Neural cell (in vitro differentiated cells): ENCODE data around the gene PCMT1. TPM values are rescaled to one million over a fixed set of nuclear protein-coding genes. Genes with fewer than 3 reads are reported as not detected.

Experiments used
- H2AFZ ChIP-seq: fragments of 200-600, 300-800 bp; sonication (generic), shearing (Covaris generic); 2 replicates; pipeline ENCODE4 v1.6.0; 2014; ENCODE audit warnings: low read depth, mild to moderate bottlenecking, antibody characterized with exemption, low read length, moderate library complexity
- H3F3A ChIP-seq: fragments of 200-600 bp; shearing (Covaris generic); 2 replicates; pipeline ENCODE4 v1.6.1; 2016; ENCODE audit warnings: mild to moderate bottlenecking, moderate library complexity, mixed read lengths, antibody characterized with exemption, low read length; ENCODE audit not compliant: insufficient read depth, poor library complexity, severe bottlenecking
- H3K27ac ChIP-seq: fragments of 200-600, 300-800 bp; sonication (generic), shearing (Covaris generic); 2 replicates; pipeline ENCODE4 v1.5.1; 2014; ENCODE audit warnings: mild to moderate bottlenecking, low read length, moderate library complexity
- H3K27me3 ChIP-seq: fragments of 300-800, 200-600 bp; sonication (generic), shearing (Covaris generic); 2 replicates; pipeline ENCODE4 v1.6.0; 2014; ENCODE audit warnings: mild to moderate bottlenecking, low read depth, low read length, moderate library complexity; ENCODE audit not compliant: insufficient read depth
- H3K36me3 ChIP-seq: fragments of 300-800, 200-600 bp; sonication (generic), shearing (Covaris generic); 2 replicates; pipeline ENCODE4 v1.5.1; 2014; ENCODE audit warnings: mild to moderate bottlenecking, antibody characterized with exemption, low read length, moderate library complexity; ENCODE audit not compliant: insufficient read depth
- H3K4me2 ChIP-seq: fragments of 300-800, 200-600 bp; sonication (generic), shearing (Covaris generic); 2 replicates; pipeline ENCODE4 v1.6.0; 2014; ENCODE audit warnings: mild to moderate bottlenecking, low read length
- H3K4me3 ChIP-seq: fragments of 300-800, 200-600 bp; sonication (generic), shearing (Covaris generic); 2 replicates; pipeline ENCODE4 v1.5.1; 2014; ENCODE audit warnings: mild to moderate bottlenecking, low read length, moderate library complexity
- H3K79me2 ChIP-seq: fragments of 200-600 bp; shearing (Covaris generic); replicated peaks from 2 replicates; pipeline ENCODE4 v1.6.0; 2014; ENCODE audit warnings: mild to moderate bottlenecking, low read length, moderate library complexity; ENCODE audit not compliant: insufficient read depth
- H3K9ac ChIP-seq: fragments of 300-800, 200-600 bp; sonication (generic), shearing (Covaris generic); 2 replicates; pipeline ENCODE4 v1.6.1; 2016; ENCODE audit warnings: mild to moderate bottlenecking, low read length, mixed read lengths
- H3K9me2 ChIP-seq: fragments of 200-600 bp; shearing (Covaris generic); 2 replicates; pipeline ENCODE4 v1.6.1; 2016; ENCODE audit warnings: mild to moderate bottlenecking, low read length, mixed read lengths; ENCODE audit not compliant: insufficient read depth
- H3K9me3 ChIP-seq: fragments of 200-600, 300-800 bp; sonication (generic), shearing (Covaris generic); 2 replicates; pipeline ENCODE4 v1.6.1; 2016; ENCODE audit warnings: mild to moderate bottlenecking, mixed run types, low read length, moderate library complexity, mixed read lengths
- H4K20me1 ChIP-seq: fragments of 200-600 bp; shearing (Covaris generic); 2 replicates; pipeline ENCODE4 v1.6.1; 2016; ENCODE audit warnings: mild to moderate bottlenecking, mixed run types; ENCODE audit not compliant: insufficient read depth
- EP300 ChIP-seq: fragments of 450-650 bp; conservative IDR thresholded peaks from 2 replicates; pipeline ENCODE4 v1.6.1; 2014; ENCODE audit warnings: antibody characterized with exemption, mild to moderate bottlenecking, moderate library complexity; ENCODE audit not compliant: poor library complexity, severe bottlenecking
- EZH2 ChIP-seq: fragments of 200-600, 300-800 bp; shearing (Covaris generic), sonication (generic); IDR thresholded peaks from 2 replicates; pipeline ENCODE4 v1.6.1; 2014; ENCODE audit warnings: antibody characterized with exemption, low read length, borderline replicate concordance, mild to moderate bottlenecking; ENCODE audit not compliant: insufficient read depth, poor library complexity, severe bottlenecking
- MXI1 ChIP-seq: fragments of 450-650 bp; conservative IDR thresholded peaks from 2 replicates; pipeline ENCODE4 v1.6.1; 2014; ENCODE audit warnings: antibody characterized with exemption, mild to moderate bottlenecking; ENCODE audit not compliant: poor library complexity, severe bottlenecking
- POLR2AphosphoS5 ChIP-seq: IDR thresholded peaks from 2 replicates; pipeline ENCODE4 v1.6.1; 2012
- RAD21 ChIP-seq: fragments of 450-650 bp; conservative IDR thresholded peaks from 2 replicates; pipeline ENCODE4 v1.6.1; 2014; ENCODE audit warnings: antibody characterized with exemption, mild to moderate bottlenecking, moderate library complexity
- REST ChIP-seq: IDR thresholded peaks from 2 replicates; pipeline ENCODE4 v1.6.1; 2012; ENCODE audit warnings: borderline replicate concordance
- SMC3 ChIP-seq: fragments of 450-650 bp; conservative IDR thresholded peaks from 2 replicates; pipeline ENCODE4 v1.6.1; 2014; ENCODE audit warnings: antibody characterized with exemption, mild to moderate bottlenecking, moderate library complexity; ENCODE audit not compliant: poor library complexity
- TAF1 ChIP-seq: IDR thresholded peaks from 2 replicates; pipeline ENCODE4 v1.6.1; 2012; ENCODE audit warnings: low read depth
- polyA plus RNA-seq: library from polyadenylated mRNA; depleted of rRNA; stranded (reverse); fragments of >200 nt; gene quantifications from 2 replicates; pipeline ENCODE4 v1.2.3, GENCODE V29; 2014
- TF ChIP-seq, protein P1 (sequence below): fragments of 450-650 bp; IDR thresholded peaks from 2 replicates; pipeline ENCODE4 v1.5.1; 2014; ENCODE audit warnings: antibody characterized with exemption, mild to moderate bottlenecking, moderate library complexity; ENCODE audit not compliant: poor library complexity, severe bottlenecking

The PCMT1 gene
- polyA plus RNA-seq, 1 donor from 2014 or later = 384 TPM

- Histone ChIP-seq H3K9me2 (no peaks in the 10 kb centered on the region), H3F3A (no peaks in the 10 kb centered on the region), H3K36me3 (no peaks in the 10 kb centered on the region), H3K27me3 (no peaks in the 10 kb centered on the region), H3K79me2 (no peaks in the 10 kb centered on the region), H3K9ac (no peak overlapping the region), H3K4me3 (no peak overlapping the region), H4K20me1 (no peaks in the 10 kb centered on the region), H3K9me3 (no peaks in the 10 kb centered on the region), H3K4me2 (no peak overlapping the region), H3K27ac (no peak overlapping the region), H2AFZ (no peak overlapping the region)
- TF ChIP-seq SMC3 (no peak), REST (no peak), POLR2AphosphoS5 (no peak), EP300 (no peak), EZH2 (no peak), TAF1 (no peak), MXI1 (no peak), RAD21 (no peak)
- TF ChIP-seq, protein P1, sequence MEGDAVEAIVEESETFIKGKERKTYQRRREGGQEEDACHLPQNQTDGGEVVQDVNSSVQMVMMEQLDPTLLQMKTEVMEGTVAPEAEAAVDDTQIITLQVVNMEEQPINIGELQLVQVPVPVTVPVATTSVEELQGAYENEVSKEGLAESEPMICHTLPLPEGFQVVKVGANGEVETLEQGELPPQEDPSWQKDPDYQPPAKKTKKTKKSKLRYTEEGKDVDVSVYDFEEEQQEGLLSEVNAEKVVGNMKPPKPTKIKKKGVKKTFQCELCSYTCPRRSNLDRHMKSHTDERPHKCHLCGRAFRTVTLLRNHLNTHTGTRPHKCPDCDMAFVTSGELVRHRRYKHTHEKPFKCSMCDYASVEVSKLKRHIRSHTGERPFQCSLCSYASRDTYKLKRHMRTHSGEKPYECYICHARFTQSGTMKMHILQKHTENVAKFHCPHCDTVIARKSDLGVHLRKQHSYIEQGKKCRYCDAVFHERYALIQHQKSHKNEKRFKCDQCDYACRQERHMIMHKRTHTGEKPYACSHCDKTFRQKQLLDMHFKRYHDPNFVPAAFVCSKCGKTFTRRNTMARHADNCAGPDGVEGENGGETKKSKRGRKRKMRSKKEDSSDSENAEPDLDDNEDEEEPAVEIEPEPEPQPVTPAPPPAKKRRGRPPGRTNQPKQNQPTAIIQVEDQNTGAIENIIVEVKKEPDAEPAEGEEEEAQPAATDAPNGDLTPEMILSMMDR = no peak
Measured at GRCh38 chr6:149823013-149823412, 73.5 kb downstream of the PCMT1 start.

- Histone ChIP-seq H2AFZ (no peak overlapping the region), H3F3A (no peaks in the 10 kb centered on the region), H4K20me1 (no peaks in the 10 kb centered on the region), H3K4me2 (no peak overlapping the region), H3K9me2 (no peaks in the 10 kb centered on the region), H3K36me3 (no peaks in the 10 kb centered on the region), H3K27ac (no peak overlapping the region), H3K9me3 (no peaks in the 10 kb centered on the region), H3K9ac (no peak overlapping the region), H3K79me2 (no peaks in the 10 kb centered on the region), H3K27me3 (no peaks in the 10 kb centered on the region), H3K4me3 (no peak overlapping the region)
- no peak for TF ChIP-seq EP300
- TF ChIP-seq POLR2AphosphoS5 = no peak
- no peak for TF ChIP-seq SMC3
- TF ChIP-seq EZH2 = no peak
- TF ChIP-seq TAF1 = no peak
- TF ChIP-seq, protein P1 = no peak
- no peak for TF ChIP-seq REST
- no peak for TF ChIP-seq MXI1
- no peak for TF ChIP-seq RAD21
Measured at GRCh38 chr6:149825292-149825691, 75.8 kb downstream of the PCMT1 start.
